HL-60 (cell line): ENCODE data around the gene PCYT1A.
"Not testable (repeated sequence)": the region's sequence is repeated elsewhere in the genome, so short reads cannot be mapped to it uniquely, and the experiment has no call there.

Experiments
- DNase-seq, 2 experiments: peaks; one replicate each; pipeline ENCODE4 v3.0.0-alpha.2; 2010 to 2020; ENCODE audit warnings: low read depth in 1 of 2, low spot score in 1 of 2
- H3K27ac ChIP-seq: fragments of 250-450 bp; sonication (Bioruptor Pico); replicated peaks from 2 replicates; pipeline ENCODE4 v1.5.1; 2020; ENCODE audit warnings: mild to moderate bottlenecking, moderate library complexity
- H3K27me3 ChIP-seq: fragments of 250-450 bp; sonication (Bioruptor Pico); 2 replicates; pipeline ENCODE4 v1.5.1; 2021; ENCODE audit warnings: mild to moderate bottlenecking, moderate library complexity; ENCODE audit not compliant: insufficient read depth, poor library complexity, severe bottlenecking
- H3K4me3 ChIP-seq: replicated peaks from 2 replicates; pipeline ENCODE4 v1.5.1; 2011; ENCODE audit warnings: mild to moderate bottlenecking, control low read depth, low read length; ENCODE audit not compliant: insufficient read depth
- CTCF ChIP-seq: IDR thresholded peaks from one replicate; pipeline ENCODE4 v1.5.1; 2011; ENCODE audit warnings: low read length, control low read depth, inconsistent platforms; ENCODE audit not compliant: insufficient read depth
- GABPA ChIP-seq: IDR thresholded peaks from 2 replicates; pipeline ENCODE4 v1.6.1; 2012; ENCODE audit warnings: low read depth
- POLR2AphosphoS5 ChIP-seq: IDR thresholded peaks from 2 replicates; pipeline ENCODE4 v1.6.1; 2012; ENCODE audit warnings: low read depth
- SPI1 ChIP-seq: IDR thresholded peaks from 2 replicates; pipeline ENCODE4 v1.6.1; 2012; ENCODE audit warnings: low read depth, mild to moderate bottlenecking, borderline replicate concordance
- TF ChIP-seq, protein P1 (sequence below): IDR thresholded peaks from 2 replicates; pipeline ENCODE4 v1.6.1; 2012; ENCODE audit warnings: low read depth; ENCODE audit not compliant: insufficient replicate concordance

The PCYT1A gene

GRCh38 chr3:196314597-196314996, 27.1 kb upstream of the PCYT1A start:
- H3K27me3 ChIP-seq: no peaks in the 10 kb centered on the region
- no peak overlapping the region for H3K27ac ChIP-seq
- H3K4me3 ChIP-seq: no peak overlapping the region
- TF ChIP-seq SPI1 (no peak), GABPA (no peak), CTCF (no peak), POLR2AphosphoS5 (no peak)
- TF ChIP-seq, protein P1, sequence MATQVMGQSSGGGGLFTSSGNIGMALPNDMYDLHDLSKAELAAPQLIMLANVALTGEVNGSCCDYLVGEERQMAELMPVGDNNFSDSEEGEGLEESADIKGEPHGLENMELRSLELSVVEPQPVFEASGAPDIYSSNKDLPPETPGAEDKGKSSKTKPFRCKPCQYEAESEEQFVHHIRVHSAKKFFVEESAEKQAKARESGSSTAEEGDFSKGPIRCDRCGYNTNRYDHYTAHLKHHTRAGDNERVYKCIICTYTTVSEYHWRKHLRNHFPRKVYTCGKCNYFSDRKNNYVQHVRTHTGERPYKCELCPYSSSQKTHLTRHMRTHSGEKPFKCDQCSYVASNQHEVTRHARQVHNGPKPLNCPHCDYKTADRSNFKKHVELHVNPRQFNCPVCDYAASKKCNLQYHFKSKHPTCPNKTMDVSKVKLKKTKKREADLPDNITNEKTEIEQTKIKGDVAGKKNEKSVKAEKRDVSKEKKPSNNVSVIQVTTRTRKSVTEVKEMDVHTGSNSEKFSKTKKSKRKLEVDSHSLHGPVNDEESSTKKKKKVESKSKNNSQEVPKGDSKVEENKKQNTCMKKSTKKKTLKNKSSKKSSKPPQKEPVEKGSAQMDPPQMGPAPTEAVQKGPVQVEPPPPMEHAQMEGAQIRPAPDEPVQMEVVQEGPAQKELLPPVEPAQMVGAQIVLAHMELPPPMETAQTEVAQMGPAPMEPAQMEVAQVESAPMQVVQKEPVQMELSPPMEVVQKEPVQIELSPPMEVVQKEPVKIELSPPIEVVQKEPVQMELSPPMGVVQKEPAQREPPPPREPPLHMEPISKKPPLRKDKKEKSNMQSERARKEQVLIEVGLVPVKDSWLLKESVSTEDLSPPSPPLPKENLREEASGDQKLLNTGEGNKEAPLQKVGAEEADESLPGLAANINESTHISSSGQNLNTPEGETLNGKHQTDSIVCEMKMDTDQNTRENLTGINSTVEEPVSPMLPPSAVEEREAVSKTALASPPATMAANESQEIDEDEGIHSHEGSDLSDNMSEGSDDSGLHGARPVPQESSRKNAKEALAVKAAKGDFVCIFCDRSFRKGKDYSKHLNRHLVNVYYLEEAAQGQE: no peak
- DNase-seq: no peak

GRCh38 chr3:196314086-196314485, 26.6 kb upstream of the PCYT1A start:
- DNase-seq, H3K4me3 ChIP-seq, H3K27me3 ChIP-seq, H3K27ac ChIP-seq: not testable (repeated sequence)

DNA sequence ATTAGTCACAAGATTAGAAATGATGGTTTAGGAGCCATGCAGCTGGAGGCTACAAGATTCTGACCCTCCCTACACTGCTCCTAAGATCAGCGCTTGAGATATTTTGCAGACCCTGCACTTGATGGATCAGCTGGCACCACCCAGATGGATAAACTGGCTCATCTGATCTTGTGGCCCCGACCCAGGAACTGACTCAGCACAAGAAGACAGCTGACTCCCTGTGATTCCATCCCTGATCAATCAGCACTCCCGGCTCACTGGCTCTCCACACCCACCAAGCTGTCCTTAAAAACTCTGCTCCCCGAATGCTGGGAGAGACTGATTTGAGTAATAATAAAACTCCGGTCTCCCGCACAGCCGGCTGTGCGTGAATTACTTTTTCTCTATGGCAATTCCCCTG, 15.4 kb upstream of the PCYT1A start:
- H3K27me3 ChIP-seq, H3K4me3 ChIP-seq, H3K27ac ChIP-seq, DNase-seq: not testable (repeated sequence)

DNA sequence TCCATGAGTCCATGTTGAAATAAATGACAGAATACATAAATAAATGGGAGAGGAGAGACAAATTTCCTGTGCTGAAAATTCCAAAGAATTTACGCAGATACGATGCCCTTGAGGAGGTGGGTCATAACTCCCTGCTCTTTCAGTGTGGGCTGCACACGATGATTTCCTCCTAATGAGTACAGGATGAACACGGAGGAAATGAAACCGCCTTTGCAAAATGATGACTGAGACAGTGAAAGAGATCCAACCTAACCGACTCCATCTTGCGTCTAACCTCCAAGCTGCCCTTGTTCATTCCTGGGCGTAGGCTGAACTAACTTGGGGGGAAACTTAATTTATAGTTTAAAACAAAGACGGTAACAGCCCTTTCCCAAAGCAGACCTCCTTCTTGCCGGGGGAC, 15.0 kb upstream of the PCYT1A start:
- H3K27me3 ChIP-seq, H3K4me3 ChIP-seq, H3K27ac ChIP-seq, DNase-seq: not testable (repeated sequence)

GRCh38 chr3:196298521-196298920, 11.0 kb upstream of the PCYT1A start:
- DNase-seq: no peak
- TF ChIP-seq, protein P1: no peak
- TF ChIP-seq CTCF (no peak), POLR2AphosphoS5 (no peak), GABPA (no peak), SPI1 (no peak)
- Histone ChIP-seq H3K4me3 (no peak overlapping the region), H3K27me3 (no peaks in the 10 kb centered on the region), H3K27ac (no peak overlapping the region)
